HPDE6-E6E7 (cell line): ENCODE data around the gene TNIK.

Experiments
- DNase-seq: peaks from one replicate; pipeline ENCODE4 v3.0.0; 2011; ENCODE audit warnings: missing footprints; ENCODE audit errors: extremely low spot score

The TNIK gene

DNA sequence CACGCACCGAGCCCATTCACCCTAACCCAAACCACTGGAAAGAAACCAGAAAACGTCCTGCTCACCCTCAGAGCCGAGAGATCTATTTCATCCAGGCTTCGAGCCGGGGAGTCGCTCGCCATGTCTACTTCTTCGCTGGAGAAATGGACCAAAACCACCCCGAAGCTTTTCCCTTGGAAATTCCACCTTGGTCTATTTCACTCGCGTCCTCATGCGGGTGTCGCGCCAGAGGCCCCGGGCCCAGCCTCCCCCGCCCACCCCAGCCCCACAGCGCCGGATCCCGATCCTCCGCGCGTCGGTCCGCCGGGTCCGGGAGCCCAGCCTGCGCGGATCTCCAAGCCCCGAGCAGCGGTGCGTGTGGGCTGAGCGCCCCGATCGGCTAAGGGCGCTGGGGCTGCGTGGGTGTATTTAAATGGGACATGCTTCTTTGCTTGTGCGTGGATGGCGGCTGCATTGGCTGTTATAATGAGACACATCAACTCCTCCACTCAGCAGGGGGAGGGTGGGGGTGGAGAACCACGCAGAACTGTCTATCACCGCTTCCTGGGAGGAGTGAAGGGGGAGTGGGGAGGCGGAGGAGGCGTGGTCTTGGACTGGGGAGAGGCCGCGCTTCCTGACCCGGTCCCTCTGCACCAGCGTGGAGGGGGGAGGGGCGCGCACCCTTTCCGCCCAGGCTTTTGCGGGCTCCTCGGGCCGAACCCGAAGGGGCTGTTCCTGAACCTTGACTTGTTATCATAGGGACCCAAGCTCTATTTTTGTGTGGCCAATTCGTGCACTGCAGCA lies at the start of gene TNIK:
TSS of gene TNIK (minus strand) at position 464 of the 783 bp plus-strand sequence. CDS start at position 122, 342 bp downstream.
- DNase-seq, result peak; percentile 79

DNA sequence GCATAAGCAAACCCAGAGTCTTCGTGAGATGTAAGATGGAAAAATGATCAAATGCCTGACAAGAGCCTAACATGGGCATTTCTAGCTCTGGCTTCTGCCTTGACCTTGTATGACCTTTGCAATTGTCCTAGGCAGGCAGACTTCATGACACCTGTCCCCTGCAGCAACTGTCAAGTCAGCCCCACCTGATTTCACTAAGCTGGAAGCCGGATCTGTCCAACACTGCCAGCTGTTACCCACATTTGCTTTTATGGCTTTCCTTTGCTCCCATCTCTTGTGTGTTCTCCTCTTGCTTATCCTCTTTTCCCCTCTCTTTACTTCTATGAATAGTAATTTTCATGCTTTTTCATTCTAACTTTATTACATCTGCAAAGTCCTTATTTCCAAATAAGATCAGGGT lies 48.5 kb upstream of the TNIK start:
- DNase-seq, result no peak

DNA sequence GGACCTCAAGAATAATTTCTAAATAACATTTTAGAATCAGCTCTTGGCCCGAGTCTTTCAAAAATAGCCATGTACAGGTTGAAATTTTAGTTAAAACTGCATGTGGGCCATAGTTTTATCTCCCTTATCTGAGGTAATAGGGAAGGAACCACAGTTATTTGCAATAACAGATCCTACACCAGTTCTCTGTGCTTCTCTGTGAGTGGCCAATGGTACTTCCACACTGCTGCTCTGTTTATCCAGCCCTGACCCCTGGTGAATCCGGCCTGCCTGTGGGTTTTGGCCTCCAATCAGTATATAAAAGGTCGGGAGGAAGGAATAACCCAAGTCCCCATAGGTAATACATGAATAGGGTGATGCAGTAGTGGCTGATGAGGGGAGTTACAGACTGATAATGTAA lies 48.0 kb upstream of the TNIK start:
- no peak for DNase-seq

DNA sequence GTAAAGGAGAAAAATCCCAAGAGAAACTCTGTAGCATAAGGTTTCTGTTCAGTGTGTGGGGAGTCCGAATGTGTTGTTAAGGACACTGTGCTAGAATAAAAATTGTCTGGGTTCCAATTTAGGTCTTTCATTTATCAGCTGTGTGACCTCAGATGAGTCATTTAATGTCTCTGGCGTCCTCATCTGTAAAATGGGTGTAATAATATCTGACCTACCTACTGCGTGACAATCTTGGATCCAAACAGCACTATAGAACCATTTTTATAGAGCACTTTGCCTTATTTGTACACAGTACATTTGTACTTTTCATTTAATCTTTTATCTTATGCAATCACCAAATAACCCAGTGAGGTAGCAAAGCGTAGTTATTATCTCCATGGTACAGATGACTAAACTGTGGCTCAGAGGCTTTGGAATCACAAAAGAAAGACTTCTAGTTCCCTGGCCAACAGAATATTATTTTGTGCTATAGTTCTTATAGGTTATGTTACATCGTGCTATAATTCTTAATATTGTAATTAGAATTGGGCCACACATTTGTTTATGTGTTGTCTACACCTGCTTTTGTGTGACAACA lies 46.6 kb upstream of the TNIK start:
- no peak for DNase-seq

DNA sequence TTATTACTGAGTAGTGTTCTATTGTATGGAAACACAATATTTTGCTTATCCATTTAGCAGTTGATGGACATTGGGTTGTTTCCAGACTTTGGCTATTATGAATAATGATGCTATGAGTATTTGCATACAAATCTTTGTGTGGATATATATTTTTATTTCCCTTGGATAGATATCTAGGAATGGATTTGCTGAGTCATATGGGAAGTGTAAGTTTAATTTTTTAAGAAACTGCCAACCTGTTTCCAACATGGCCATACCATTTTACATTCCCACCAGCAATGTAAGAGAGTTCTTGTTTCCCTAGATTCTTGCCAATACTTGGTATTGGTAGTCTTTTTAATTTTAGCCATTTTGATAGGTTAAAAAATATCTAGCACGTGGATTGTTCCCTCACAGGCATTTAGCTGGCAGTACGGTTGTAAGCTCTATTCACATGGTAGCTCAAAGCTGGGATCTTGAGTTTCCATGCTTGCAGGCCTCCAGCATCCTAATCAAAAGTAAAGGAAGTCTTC lies 45.7 kb upstream of the TNIK start:
- no peak for DNase-seq

DNA sequence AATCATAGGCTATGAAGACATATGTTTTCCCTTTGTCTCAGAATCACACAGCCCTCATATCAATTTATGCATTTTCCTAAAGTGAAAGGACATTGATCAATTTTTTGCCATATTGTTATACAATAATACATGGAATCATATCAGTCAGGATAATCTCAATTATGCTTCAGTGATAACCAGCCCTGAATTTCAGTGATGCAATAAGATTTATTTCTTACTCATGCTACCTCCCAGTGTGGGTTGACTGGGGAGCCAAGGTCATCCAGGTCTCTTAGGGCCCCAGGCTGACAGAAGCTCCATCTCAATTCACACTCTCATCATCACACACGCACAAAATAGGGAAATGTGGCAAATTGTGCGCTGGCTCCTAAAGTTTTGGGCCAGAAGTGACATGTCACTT lies 44.2 kb upstream of the TNIK start:
- no peak for DNase-seq

DNA sequence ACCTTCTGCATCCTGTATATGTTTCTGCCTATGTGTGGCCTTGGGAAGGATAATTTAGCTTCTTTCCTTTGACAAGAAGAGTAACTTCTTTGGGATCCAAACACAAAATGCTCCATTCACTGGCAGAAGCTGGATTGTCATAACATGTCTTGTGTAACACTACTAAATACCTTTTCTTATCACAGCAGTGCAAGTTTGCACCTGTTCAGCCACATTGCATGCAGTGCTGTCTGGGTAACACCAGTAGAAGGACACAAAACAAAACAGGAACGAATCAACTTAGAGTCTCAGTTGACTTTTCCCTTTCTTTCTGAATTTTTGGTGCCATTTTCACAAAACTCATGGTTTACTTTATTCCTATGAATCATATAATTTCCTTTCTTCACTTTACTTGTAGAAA lies 43.6 kb upstream of the TNIK start:
- DNase-seq, result no peak

DNA sequence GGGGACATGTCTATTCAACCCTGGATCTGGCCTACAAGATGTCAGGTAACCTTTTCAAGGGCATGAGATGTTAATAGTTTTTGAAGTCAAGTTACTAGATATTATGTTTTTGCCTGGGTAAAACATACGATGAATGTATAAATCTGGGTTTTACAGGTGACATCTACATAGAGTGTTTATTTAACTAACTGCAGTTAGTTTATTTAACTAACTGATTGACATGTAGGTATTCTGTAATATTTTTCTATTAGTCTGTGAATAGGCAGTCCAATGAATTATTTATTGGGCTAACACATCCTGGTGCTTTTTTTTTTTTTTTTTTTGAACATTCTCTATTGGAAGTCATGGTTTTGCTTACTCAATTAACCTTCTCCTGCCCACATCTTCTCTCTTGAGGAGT lies 38.7 kb upstream of the TNIK start:
- DNase-seq, result no peak

DNA sequence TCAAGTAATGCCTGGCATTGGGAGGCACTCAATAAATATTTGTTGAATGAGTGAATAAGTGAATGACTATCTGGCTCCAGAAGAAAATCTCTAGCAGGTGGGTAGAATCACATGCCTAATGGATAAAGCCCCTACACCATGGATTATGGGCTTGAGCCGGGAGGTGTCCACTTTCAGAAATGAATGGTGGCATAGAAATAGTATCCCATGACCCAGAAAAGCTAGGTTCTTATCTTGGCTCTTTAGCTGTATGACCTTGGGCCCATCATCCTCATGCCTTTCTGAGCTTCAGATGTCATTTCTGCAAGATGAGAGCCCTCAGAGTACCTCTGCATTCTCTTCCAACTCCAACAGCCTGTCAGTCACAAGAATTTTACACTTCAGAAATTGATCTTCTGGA lies 37.3 kb upstream of the TNIK start:
- no peak for DNase-seq

DNA sequence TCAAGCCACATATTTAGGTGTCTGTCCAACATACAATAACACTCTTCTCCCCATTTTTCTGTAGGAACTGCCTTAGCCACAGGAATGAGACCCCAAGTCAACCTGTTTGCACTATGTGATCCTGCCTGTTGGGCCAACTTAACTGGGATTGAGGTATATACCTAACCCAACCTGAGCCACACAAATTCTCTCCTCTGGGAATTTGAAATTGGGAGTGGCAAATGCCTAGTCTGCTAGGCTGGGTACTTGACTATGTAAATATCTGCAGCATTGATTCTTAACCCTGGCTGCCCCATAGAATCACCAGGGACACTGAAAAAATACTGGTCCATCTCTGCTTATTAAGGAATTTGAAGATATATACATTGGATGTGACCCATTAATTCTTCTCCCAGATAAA lies 35.2 kb upstream of the TNIK start:
- no peak for DNase-seq

DNA sequence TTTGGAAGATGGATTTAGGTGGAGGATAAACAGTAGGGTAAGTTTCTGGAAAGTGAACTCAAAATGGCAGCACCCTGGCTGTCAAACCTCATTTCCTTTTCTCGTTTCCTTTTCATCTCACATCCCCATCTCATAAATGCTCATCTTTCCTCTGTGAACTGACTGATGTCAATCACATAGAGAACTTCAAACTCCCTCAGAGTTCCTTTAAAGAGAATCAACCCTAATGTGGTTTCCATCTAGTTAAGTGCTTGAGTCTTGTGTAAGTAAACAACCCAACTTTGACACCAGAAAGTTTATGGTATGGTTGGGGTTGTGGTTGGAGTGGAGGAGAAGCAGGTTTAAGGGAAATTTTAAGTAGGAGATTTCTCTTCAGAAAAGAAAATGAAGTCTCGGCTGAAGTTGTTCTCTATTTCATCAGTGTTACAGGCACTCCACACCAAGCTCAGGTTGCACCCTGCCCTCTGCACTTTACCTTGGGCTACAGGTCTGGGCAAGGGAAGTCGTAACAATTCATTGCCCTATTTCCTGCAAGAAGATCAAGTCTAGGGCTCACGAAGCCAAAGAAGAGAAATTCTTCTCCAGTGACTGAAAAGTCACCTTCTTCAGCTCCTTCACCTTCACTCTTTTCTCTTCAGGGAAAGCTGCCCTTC lies 34.4 kb upstream of the TNIK start:
- no peak for DNase-seq

DNA sequence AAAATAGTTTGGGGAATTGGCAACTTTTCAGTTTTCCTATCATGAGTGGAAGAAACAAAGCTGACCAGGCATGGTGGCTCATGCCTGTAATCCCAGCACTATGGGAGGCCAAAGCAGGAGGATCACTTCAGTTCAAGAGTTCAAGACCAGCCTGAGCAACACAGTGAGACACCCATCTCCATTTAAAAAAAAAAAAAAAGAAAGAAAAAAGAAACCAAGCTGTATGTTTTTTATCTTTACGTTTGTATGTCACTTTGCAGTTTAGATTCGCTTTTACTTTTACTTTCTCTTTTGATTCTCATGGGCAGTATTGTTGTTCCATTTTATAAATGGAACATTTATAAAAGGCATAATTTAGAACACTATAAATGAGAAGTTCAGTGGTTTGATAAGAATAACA lies 31.2 kb upstream of the TNIK start:
- no peak for DNase-seq

DNA sequence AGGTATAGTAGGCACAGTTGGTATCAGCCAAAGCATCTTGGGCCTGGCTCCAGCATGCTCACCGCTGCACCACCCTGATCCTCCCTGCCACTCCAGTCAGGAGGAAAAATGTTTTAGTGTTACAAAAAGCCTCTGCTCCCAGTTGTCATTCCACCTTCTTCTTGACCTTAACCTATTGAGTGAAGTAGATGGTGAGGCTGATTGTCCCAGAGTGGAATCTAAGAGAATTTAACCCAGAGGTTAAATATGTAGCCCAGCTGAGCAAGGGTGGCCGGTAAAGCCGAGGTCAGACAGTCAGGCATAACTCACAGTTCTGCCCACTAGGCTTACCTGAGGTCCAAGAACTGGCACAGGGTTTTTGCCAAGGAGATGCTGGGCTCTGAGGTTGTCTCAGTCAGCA lies 30.7 kb upstream of the TNIK start:
- no peak for DNase-seq

DNA sequence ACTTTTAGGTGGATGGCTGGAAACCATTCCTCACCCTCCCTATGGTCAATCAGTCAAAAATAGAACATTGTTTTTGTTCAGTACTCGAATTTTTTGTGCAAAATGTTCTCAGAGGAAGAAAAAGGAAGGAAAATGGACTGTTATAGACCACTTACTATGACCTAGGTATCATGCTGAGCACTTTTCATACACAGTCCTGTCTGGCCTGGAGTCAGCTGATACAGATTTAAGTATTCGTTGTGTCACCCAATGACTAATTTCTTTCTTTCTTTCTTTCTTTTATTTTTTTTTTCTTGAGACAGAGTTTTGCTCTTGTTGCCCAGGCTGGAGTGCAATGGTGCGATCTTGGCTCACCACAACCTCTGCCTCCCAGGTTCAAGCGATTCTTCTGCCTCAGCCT lies 29.1 kb upstream of the TNIK start:
- no peak for DNase-seq

DNA sequence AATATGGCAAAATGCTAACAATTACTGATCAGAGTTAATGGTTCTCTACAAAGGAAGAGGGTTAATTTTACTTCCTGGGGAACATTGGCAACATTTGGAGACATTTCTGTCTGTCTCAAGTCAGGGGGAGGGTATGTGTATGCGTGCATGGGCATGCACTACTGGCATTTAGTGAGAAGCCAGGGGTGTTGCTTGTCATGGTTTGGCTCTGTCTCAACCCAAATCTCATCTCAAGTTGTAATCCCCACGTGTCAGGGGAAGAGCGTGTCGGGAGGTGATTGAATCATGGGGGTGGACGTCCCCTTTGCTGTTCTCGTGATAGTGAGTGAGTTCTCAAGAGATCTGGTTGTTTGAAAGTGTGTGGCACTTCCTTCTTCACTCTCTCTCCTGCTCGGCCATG lies 28.3 kb upstream of the TNIK start:
- DNase-seq, result no peak

DNA sequence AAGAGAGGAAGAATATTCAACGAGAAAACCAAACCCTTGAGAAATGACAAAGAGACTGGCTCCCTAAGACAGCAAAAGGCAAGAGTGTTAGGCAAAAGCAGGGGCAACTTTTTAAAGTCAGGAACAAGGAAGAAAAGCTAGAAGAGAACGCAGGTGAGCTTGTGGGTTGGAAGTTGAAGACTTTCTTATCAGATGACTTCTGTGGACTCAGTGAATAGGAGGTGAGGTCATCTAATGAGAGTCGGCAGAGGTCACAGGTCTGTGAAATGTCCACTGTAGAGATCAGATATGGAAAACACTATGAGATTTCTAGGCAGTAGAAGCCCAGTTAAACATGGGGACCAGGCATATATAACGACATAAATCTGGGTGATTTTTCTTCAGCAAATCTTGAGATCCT lies 27.2 kb upstream of the TNIK start:
- no peak for DNase-seq

DNA sequence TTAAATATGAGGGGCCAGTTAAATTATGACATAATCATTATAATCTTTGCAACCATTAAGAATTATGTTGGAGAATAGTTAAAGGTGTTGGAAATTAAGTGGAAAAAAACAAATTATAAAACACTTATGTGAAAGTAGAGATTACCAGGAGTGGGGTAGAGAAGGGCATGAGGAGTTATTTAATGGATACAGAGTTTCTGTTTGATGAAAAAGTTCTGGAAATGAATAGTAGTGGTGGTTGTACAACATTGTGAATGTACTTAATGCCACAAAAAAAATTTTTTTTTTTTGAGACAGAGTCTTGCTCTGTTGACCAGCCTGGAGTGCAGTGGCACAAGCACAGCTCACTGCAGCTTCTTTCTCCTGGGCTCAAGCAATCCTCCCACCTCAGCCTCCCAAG lies 25.1 kb upstream of the TNIK start:
- DNase-seq, result no peak

DNA sequence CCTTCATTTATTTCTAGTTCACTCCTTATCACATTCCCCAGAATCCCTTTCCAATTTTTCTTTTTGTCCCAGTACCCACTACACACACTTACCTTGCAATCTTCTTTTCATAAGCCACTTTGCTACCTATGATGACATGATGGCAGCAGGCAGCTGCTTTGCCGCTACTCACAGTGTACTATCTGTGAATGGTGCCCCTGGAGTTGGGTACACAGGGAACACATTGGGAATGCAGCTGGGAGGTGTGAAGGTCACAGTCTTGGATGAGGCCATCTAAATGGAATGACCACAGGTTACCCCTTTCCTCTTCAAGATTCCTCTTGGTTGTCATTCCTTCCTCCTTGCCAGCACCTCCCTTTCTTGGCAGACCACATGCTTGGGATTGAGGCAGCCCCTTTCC lies 20.8 kb upstream of the TNIK start:
- DNase-seq, result no peak

DNA sequence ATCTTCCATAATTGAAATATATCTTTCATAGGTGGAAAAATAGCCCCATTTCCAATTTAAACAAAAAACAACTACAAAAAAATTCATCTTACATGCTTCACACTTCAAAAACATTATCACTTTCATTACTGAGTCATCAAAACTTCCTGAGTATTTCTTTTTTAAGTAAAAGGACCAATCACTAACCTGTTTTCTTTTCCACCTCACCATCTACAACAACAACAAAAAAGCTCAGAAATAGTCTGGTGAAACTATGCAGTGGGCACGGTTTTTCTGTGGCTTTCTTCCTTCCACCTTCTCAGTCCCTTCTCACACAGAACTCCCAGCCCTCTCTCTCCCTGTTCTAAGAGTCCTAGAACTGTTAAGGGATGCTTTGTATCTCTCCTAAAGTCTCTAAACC lies 20.3 kb upstream of the TNIK start:
- DNase-seq, result no peak

DNA sequence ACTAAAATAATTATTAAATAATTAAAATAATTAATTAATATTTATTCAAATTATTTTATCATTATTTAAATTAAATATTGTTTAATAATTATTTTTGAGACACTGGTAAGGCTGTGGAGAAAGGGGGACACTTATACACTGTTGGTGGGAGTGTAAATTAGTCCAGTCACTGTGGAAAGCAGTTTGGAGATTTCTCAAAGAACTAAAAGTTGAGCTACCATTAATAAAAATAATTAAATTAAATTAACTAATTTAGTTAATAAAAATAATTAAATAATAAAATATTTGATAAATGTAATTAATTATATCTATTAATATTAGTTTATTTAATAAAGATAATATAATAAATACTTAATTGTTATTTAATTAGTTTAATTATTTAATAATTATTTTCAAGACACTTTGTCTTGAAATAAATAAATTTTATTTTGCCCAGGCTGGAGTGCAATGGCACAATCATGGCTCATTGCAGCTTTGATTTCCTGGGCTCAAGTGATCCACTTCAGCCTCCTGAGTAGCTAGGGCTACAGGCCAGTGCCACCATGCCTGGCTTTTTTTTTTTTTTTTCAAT lies 16.4 kb upstream of the TNIK start:
- DNase-seq, result no peak

DNA sequence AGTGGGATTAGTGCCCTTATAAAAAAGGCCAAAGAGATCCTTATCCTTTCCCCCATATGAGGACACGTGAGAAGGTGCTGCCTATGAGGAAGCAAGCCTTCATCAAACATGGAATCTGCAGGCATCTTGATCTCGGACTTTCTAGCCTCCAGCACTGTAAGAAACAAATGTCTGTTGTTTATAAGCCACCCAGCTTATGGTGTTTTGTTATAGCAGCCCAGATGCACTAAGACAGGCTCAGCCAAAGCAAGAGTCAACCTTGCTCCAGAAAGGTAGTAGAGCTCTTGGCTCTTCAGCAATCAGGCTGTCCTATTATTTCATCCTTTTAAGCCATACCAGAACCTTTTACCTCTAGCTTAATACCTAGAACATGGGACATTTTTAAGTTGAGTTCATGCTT lies 12.3 kb upstream of the TNIK start:
- DNase-seq, result no peak

DNA sequence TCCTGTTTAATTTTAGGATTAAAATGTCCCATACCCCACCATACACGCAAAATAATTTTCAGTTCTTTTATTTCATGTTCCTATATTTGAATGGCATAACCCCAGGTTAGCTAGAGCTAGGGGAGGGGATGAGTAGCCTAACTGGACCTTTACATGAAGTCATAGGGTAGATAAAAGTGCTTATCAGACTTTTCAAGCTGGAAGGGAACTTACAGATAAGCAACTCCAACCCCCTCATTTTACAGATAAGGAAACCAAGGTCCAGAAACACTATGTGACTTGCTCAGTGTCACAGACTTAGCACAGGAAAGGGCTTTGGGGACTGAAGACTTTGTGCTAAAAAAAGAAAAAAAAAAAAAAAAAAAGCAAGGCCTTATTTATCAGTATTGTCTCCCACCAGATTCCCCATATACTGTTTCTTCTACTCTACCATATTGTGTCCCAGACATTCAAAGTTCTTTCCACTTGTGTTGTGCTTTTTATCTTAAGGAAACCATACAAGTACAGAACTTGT lies 10.6 kb upstream of the TNIK start:
- DNase-seq, result no peak

DNA sequence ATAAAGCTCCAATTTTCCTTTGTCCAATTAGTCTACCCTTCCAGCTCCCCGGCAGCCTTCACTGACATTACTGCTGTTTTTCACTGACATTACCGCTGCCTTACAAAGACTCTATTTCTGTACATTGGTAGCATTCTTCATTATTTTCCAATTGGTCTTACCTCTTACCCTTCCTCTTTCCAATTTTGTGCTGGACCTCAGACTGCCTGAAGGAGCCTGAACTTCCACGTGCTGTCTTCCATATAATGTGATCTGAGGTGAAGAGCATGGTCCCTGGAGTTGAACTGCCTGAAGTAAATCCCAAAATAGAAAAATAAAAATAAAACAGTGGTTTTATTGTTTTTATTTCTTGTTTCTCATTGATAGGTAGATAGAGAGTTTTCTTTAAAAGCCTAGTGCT lies 9.2 kb upstream of the TNIK start:
- no peak for DNase-seq
